GM18517 (cell line): ENCODE data around the gene FRMD1.

Source experiments
- ATAC-seq: cut with Tn5 transposase; IDR thresholded peaks from one replicate; pipeline ENCODE4 v1.9.1; 2021; ENCODE audit warnings: mild to moderate bottlenecking, moderate library complexity; ENCODE audit not compliant: unreplicated experiment

The FRMD1 gene

DNA sequence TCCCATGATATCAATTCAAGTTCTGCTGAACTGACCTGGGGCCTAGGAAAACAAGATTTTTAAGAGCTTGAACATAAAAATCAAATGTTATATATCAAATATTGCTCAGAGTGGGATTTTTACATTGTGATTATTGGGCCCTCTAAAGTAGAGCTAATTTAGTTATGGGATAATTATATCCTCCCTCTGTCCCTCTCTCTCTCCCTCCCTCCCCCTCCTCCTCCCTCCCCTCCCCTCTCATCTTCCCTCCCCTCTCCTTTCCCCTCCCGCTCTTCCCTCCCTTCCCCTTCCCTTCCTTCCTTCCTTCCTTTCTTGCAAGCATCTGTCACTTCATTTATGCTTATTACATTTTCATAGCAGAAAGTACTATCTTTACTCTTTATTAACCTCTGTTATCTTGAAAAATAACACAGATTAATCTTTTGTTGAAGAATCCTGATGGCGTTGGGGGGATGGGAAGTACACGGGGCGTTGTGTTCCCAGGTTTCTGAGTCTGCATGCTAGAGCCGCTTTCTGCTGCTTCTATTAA, 48.7 kb downstream of the FRMD1 start:
- no peak for ATAC-seq

DNA sequence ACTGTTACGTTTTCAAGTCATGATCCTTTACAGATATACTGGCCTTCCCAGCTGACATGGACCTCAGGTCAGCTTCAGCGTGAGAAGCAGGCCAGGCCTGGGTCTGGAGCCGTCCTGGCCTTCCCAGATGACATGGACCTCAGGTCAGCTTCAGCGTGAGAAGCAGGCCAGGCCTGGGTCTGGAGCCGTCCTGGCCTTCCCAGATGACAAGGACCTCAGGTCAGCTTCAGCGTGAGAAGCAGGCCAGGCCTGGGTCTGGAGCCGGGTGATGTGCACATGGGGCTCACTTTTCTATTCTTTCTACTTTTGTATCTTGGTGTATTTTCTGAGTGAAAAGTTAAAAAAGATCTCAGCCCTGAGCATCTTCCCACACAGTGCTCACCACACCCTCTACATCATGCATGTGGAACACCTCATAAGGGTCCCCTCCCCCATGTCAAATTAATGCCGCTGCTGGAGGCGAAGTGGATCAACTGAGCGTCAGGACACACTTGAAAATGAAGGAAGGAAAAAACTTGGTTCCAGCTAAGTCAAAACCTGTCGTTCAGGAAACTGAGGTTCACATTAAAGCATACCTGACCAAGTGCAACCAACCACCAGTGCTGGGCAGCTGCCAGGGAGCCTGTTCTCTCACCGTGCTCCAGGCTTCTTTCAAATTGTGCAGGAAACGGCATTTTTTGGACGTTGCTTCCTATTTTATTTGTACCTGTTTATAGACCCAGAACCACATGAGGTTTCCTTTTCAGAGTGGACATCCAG, 49.4 kb downstream of the FRMD1 start:
- no peak for ATAC-seq

DNA sequence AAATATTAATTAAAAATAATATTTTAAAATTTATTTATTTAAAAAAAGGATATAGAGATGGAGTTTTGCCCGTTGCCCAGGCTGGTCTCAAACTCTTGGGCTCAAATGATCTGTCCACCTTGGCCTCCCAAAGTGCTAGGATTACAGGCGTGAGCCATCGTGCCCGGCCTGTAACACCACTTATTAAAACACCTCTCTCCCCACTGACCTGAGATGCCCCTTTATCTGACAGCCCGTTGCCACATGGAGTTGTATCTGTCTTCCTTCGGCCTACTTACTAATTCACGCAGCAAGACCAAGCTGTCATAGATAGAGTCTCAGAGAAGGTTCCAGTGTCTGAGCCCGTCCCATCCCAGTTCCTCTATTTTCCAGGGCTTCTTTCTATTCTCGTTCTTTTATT, 50.8 kb downstream of the FRMD1 start:
- no peak for ATAC-seq

DNA sequence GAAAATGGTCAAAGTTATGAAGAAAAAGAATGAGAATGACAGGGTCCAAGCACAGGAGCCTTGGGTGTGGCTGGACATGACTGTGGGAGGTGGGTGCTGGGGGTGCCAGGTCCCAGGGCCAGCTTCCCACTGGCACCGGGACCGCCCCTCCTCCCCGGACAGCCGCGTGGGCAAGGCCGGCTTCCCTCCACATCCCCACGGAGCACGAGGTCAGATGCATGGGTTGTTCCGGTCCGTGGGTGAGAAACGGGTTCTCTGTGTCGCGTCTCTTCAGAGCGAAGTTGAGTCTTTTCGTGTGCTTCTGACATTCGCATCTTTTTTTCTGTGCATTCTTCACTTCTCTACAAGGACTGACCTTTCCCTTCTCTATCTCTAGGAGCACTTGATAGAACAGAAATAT, 51.5 kb downstream of the FRMD1 start:
- ATAC-seq, result no peak

DNA sequence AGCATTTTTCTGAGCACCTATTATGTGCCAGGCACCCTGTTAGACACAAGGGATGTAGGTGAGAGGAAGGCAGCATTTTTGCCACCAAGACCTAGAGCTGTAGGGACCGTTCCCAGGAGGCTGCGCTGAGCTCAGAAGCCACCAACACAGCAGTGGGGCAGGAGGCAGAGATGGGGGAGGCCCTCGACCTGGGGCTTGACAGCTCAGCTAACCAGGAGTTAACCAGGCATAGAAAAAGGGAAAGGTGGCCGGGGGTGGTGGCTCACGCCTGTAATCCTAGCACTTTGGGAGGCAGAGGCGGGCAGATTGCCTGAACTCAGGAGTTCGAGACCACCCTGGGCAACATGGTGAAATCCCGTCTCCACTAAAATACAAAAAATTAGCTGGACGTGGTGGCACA, 52.1 kb downstream of the FRMD1 start:
- ATAC-seq, result no peak

DNA sequence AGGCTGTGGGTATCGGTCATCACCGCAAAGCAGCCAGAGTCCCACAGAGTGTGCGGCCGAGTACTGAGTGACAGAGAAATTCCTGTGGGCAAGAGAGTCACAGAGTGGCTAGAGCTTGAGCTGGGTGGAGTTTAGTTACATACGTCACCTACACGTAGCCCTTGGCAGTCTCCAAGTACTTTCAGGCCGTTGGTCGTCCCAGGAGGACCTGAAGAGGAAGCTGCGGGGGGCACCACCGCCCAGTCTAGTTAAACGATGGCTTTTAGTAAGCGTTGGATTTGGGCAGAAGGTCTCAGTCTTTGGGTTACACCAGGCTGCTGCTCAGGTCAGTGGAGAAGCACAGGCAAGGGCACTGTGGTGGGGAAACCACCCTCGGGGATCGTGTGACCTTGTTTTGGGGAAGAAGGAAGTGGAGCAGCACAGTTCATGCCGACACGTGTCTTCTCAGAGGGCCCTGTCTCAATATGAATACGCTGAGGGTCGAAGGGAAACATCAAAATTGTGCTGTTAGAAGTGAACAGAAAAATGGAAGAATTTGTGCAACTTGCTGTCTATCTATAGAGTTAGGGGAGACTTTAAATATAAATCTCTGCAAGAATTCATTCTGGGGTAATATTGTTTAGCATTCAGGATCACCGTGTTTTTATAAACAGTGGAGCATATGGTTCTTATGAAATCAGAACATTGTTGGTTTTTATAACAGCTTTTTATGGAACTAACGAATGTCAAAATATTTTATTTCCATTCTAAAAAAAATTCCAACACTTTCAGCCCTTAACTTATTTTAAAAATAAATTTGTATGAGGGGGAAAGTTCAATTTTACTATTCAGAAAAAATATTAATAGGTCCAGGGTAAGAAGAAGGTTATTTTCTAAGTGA, 52.9 kb downstream of the FRMD1 start:
- ATAC-seq, result no peak

DNA sequence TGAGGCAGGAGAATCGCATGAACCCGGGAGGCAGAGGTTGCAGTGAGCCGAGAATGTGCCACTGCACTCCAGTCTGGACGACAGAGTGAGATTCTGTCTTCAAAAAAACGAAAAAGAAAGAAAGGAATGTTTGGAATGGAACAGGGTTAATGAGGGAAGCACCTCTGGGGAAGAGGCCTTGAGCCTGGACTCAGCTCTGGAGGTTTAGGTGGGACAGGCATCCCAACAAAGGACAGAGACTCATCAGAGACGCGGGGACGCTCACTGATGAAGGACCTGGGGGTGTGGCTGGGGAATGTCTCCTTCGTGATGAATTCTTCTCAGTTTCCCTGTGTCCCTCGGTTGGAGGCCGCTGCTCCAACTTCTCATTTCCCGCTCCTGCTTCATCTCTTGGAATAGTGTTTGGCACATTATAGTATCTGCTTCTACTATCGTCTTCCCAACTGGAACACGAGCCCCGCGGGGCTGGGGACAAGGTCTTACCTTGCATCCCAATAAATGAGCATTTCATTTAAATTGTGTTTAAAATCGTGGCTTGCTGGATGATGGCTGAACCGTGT, 54.0 kb downstream of the FRMD1 start:
- no peak for ATAC-seq

DNA sequence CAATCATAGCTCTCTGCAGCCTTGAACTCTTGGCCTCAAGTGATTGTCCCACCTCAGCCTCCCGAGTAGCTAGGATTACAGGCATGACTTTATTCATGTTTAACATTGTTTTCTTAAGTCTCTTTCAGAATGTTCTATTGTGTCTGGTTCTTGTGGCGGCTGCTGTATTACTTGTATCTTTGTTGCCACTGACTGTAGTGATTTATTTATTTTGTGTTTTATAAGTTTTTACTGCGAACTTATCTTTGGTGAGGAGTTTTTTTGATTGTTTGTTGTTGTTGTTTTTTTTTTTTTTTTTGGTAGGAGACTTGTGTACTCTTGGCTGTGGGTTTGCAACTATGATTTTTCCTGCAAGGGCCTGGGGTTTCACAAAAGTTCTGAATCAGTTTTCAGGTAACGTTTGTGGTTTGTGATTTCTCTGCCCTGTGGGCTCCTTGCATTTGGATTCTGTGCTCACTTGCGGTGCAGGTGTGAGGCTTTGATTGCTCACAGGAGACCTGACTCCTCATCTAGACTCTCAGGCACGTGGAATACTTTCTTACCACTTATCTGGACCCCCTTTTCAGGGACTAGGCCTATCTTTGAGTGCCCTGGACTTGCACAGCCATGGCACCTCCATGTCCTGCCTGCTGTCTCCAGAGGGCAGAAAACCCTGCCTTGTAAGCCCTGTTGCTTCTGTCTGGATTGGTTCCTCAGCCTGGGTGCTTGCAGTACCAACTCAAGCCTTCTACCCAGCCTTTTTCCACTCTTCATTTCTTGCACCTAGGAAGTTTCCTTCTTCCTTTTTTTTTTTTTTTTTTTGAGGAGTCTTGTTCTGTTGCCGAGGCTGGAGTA, 56.3 kb downstream of the FRMD1 start:
- no peak for ATAC-seq

DNA sequence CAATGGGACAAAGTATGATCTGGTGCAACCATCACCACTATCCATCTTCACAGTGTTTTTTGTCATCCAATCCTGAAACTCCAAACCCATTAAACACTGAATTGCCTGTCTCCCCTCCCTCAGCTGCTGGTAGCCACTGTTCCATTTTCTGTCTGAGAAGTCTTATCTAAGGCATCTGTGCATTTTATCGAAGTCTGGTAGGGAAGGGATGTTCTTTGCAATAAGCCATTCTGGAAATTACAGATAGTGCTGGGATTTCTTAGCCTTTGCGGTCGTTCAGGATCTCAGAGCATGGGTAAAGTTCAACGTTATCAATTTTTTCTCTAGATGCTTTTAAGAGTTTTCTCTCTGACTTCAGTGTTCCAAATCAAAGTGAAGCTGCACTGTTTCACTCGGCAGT, 57.4 kb downstream of the FRMD1 start:
- no peak for ATAC-seq

DNA sequence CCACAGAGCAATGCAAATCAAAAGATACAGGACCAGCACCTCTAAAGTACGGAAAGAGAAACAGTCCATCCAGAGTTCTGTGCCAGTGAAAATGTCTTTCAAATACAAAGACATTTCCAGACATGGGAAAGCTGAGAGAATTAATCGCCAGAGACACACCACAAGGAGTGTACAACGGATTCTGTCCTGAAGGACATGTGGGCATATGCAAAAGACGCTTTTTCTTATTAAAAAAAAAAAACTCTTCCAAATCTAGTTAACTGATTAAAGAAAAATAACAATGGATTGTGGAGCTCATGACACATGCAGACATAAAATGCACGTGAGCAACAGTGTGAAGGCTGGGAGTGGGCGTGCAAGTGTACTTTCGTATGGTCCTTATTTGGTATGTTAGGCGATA, 58.8 kb downstream of the FRMD1 start:
- no peak for ATAC-seq

DNA sequence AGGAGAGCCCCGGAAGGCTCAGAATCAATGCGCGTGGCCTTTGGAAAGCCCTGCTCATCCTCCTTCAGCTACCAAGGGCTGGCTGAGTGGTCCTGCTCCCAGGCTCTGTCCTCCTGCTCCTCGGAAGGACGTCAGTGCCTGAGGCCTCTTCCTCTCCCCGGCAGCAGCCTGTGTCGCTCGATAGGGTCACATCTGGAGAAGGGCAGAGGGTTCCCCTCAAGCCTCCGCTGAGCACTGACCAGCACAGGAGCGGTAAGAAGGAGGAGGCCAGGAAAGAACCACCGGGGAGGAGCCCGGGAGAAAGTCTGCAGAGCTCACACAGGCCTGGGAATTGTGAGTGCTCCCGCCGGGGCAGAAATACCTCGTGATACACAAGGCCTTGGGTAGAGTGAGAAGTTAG, 60.3 kb downstream of the FRMD1 start:
- no peak for ATAC-seq

DNA sequence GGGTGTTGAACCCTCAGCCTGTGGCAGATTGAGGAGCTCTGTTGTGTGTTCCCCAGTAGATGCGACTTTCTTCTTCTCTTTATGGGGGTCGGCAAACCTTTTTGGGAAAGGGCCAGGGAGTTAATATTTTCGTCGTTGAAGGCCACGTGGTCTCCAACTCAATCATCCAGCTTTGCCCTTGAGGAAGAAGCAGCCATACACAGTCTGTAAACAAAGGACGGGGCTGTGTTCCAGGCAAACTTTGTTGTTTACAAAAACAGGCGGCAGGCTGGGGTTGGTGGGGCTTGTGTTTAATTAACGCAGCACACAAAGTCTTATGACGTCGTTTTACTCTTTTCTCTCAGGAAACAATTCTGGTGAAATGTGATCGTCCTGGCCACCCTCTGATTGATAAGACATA, 61.4 kb downstream of the FRMD1 start:
- no peak for ATAC-seq

DNA sequence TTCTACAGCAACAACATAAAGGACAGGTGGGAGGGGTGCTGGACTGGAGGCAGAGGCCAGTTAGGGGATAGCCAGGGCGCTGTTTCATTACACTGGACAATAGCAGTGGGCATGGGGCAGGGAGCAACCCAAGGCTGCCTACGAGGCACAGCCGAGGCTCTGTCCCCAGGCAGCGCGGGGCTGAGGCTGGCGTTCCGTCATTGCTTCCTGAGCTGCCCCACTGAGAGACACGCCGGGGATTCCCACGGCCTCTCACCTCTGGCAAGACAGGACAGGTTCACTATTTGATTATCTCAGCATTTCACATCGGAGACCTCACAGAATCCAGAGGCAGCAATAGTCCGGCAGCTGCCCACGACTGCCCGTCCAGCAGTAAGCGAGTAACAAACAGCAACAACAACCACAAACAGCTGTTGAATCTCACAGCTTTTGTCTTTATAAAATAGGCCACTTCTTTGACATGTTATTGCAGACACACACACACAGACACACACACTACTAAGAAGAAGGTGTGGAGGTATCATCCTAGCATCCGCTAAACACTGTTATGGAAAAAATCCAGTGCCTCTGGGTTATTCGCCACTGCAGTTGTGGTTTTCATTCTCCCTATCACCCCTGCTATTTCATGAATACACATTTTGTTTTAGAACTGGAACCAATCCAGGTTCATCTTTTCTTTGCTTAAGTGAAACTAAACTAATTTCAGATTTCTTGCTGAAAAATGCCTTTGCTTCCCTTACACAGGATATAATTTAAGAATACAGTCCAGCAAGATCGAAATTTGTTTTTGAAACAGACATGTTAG, 62.1 kb downstream of the FRMD1 start:
- no peak for ATAC-seq

DNA sequence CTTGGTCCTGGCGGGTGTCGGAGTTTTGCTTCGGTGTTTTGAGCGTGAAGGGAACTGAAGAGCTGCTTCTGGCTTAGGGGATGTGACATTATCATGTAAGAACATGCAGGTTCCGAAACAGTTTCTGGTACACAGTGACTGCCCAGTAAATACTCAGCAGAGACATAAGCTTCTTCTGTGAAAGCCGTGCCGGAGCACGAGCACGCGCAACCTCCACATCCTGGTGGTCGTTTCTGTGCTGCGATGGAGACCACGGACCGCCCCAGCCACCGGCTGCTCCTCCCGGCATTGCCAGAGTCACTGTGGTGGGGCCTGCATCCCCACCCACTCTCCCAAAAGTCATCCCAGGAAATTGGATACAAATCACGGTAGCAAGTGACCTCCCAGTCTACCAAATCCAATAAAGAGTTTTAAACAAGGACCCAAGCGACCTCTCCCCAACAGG, 62.8 kb downstream of the FRMD1 start:
- ATAC-seq, result no peak

DNA sequence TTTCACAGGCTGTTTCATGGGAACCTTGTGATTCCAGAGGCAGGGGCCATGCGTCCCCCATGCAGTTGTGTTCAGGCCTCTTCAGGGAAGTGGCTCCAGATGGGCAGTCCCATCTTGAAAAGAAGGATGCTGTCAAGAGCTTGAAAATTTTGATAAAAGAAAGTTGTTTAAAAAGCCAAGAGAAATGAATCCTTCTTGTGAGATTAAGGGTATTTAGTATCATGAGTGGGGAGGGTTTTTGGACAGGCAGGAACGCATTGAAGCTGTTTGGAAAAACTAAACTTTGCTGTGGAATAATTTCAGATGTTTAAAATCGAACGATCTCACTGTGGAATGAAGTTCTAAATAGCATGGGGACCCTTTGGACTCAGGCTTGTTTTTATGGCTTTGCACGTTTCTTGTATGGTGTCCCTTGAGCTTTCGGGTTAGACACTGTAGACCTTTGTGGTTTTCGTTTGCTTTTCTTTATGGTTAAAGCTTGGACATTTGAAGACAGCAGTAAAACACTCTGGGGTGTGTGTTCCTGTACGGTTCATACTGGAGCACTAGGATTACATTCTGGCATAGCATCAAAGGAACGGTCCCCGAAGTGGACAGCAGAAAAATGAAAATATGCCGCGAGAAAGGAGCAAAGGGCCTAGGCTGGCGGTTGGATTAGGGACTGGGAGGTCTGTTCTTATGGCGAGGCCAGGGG, 63.4 kb downstream of the FRMD1 start:
- ATAC-seq, result no peak

DNA sequence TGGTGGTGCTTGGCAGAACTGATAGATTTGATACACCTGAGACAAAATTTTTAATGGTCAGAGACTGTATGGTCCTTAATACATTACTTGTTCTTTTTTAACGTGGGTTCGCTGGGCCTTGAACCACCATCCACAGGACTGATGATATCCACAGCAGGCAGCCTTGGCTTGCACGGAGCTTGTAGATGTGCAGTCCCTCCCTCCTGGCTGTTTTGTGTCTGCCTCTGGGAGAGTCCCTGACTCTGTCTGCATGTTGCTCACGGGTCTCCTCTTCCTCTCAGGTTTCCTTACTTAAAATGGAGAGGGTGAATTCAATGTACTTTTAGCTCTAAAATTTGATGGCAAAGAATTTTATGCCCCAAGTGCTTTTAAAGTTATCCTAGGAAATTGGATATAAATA, 64.0 kb downstream of the FRMD1 start:
- ATAC-seq, result no peak

DNA sequence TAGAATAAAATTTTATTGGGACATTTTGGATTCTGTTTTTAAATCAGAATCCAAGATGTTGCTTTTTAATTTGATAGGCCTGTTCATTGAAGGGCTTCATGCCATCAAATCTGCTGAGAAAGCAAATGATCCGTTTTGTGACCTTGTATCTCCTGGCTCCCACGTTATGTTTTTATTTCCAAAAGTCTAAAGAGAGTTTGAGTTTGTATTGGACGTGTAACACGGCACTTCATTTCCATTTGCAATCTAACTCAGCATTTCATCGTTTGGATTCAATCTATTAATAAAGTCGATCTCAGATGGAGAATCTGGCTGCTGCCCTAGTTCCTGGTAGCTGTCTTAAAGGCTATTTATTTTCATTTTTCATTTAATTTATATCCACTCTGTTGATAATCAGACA, 64.6 kb downstream of the FRMD1 start:
- no peak for ATAC-seq

DNA sequence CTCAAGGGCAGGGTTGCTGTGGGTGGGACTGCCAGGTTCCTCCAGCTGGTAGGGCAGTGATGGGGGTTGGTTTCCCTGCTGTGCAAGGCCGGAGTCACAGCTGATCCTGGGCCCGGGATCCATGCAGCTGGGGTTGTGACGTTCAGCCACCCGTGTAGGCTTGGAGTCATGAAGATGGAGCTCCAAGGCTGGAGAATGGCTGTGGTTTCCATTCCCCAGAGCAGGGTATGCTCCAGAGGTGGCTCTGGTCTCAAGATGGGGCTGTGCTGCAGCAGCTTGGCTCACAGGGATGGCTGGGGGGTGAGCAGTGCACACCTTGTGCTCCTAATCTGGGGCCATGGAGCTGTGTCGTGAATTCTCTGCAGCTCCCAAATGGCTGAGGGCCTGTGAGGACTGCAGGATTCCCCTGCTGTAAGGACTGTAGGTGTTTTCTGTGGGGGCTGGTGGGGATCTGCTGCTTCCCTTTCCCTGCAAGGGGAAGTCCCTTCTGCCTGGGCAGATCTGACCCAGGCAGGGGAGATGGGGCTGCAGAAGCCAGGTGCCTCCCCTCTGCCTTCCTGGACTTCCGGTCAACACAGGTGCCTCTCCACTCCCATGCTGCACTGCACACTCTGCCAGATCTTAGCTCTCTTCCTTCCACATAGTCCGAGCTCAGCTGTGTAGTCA, 65.6 kb downstream of the FRMD1 start:
- no peak for ATAC-seq
